GM12892 (cell line): Measurements from ENCODE around the gene PHAF1.

Source experiments
- POLR2A ChIP-seq: IDR thresholded peaks from 2 replicates; pipeline ENCODE4 v1.6.1; 2011; ENCODE audit warnings: low read depth, low read length, control low read depth
- POLR2AphosphoS5 ChIP-seq: IDR thresholded peaks from 2 replicates; pipeline ENCODE4 v1.6.1; 2011; ENCODE audit warnings: low read depth, low read length, control low read depth

- no peak for TF ChIP-seq POLR2A
- no peak; the same call in 1 of the 2 replicates for TF ChIP-seq POLR2AphosphoS5
Observed at GRCh38 chr16:67194260-67194659, 84.5 kb downstream of the PHAF1 start.
